Endodermal cell (in vitro differentiated cells): ENCODE measurements around the gene GAS2L3. TPM values are rescaled to one million over a fixed set of nuclear protein-coding genes. Genes with fewer than 3 reads are reported as not detected.

ENCODE experiments used
- DNase-seq: peaks from one replicate; pipeline ENCODE4 v3.0.0-alpha.2; 2017
- H3K27ac ChIP-seq: 2 replicates; pipeline ENCODE4 v1.5.1; 2013; ENCODE audit warnings: mild to moderate bottlenecking, low read depth, low read length, moderate library complexity
- H3K27me3 ChIP-seq: 2 replicates; pipeline ENCODE4 v1.6.1; 2013; ENCODE audit warnings: mild to moderate bottlenecking, low read length, moderate library complexity; ENCODE audit not compliant: insufficient read depth, control insufficient read depth, poor library complexity, severe bottlenecking
- H3K36me3 ChIP-seq: 2 replicates; pipeline ENCODE4 v1.7.0; 2013; ENCODE audit warnings: mild to moderate bottlenecking, low read length, moderate library complexity; ENCODE audit not compliant: control insufficient read depth, insufficient read depth
- H3K4me1 ChIP-seq: one replicate; pipeline ENCODE4 v1.7.0; 2013; ENCODE audit warnings: low read length; ENCODE audit not compliant: control insufficient read depth, insufficient read depth
- H3K4me3 ChIP-seq: 2 replicates; pipeline ENCODE4 v1.5.1; 2013; ENCODE audit warnings: mild to moderate bottlenecking, low read length, moderate library complexity
- H3K9ac ChIP-seq: 2 replicates; pipeline ENCODE4 v1.6.1; 2013; ENCODE audit warnings: mild to moderate bottlenecking, low read length, moderate library complexity; ENCODE audit not compliant: poor library complexity, severe bottlenecking; ENCODE audit errors: extremely low read depth
- H3K9me3 ChIP-seq: 2 replicates; pipeline ENCODE4 v1.6.1; 2013; ENCODE audit warnings: mild to moderate bottlenecking, low read length, moderate library complexity; ENCODE audit not compliant: control insufficient read depth
- H3K27ac Mint-ChIP-seq: 2 replicates; pipeline ENCODE4 v1.8.0; 2020; ENCODE audit warnings: mixed read lengths
- H3K27me3 Mint-ChIP-seq: 2 replicates; pipeline ENCODE4 v1.8.0; 2021; ENCODE audit warnings: mild to moderate bottlenecking, mixed read lengths; ENCODE audit not compliant: insufficient read depth
- H3K36me3 Mint-ChIP-seq: 2 replicates; pipeline ENCODE4 v1.8.0; 2020; ENCODE audit warnings: low read depth, mixed read lengths
- H3K4me1 Mint-ChIP-seq: 2 replicates; pipeline ENCODE4 v1.8.0; 2020; ENCODE audit warnings: mixed read lengths
- H3K4me3 Mint-ChIP-seq: 2 replicates; pipeline ENCODE4 v1.8.0; 2020; ENCODE audit warnings: mild to moderate bottlenecking, moderate library complexity, mixed read lengths
- H3K9me3 Mint-ChIP-seq: 2 replicates; pipeline ENCODE4 v1.8.0; 2020; ENCODE audit warnings: mild to moderate bottlenecking, mixed read lengths
- CTCF ChIP-seq: fragments of 200-600 bp; sonication (generic); conservative IDR thresholded peaks from 2 replicates; pipeline ENCODE4 v1.5.0; 2021; ENCODE audit warnings: antibody characterized with exemption, mild to moderate bottlenecking
- WGBS, 2 experiments: methylation state at CpG; one replicate each; pipeline versions ENCODE4 v1.1.5 to v1.1.7; 2013; ENCODE audit warnings: missing lambda C conversion rate in 2 of 2, mixed read lengths in 1 of 2; ENCODE audit not compliant: insufficient coverage in 1 of 2, insufficient read length in 1 of 2; 5-methylcytosine and 5-hydroxymethylcytosine counted together
- total RNA-seq, 2 donors: library from RNA; stranded (reverse); fragmentation: NEBNext Ultra II Directional in 1 of 2; extraction: Animal tissue kit (Norgen Biotek cat#: 25700) in 1 of 2; gene quantifications; 2 replicates in 1 of 2; 3 replicates in 1 of 2; pipeline ENCODE4 v1.2.1, GENCODE V29; 2021

Gene GAS2L3
- total RNA-seq, 2 donors from 2014 or later = 13.5 to 26.8 TPM

- Mint-ChIP-seq H3K36me3 (no peaks in the 10 kb centered on the region), H3K4me1 (no peaks in the 10 kb centered on the region), H3K27me3 (no peaks in the 10 kb centered on the region), H3K9me3 (no peaks in the 10 kb centered on the region), H3K4me3 (no peak overlapping the region), H3K27ac (no peak overlapping the region)
- H3K9ac ChIP-seq = no peak overlapping the region
- DNase-seq = peak; percentile 95
- no peak overlapping the region for H3K4me3 ChIP-seq
- peak; percentile 84 for TF ChIP-seq CTCF
- no peaks in the 10 kb centered on the region for H3K36me3 ChIP-seq
- H3K4me1 ChIP-seq = no peaks in the 10 kb centered on the region
- 20 to 71% methylated on average over 1 to 2 of the region's 2 CpGs for WGBS, 2 experiments
- H3K9me3 ChIP-seq = no peaks in the 10 kb centered on the region
- no peak overlapping the region for H3K27ac ChIP-seq
- H3K27me3 ChIP-seq = no peaks in the 10 kb centered on the region
Measured at GRCh38 chr12:100672075-100672592, 98.7 kb downstream of the GAS2L3 start.

- Histone ChIP-seq H3K4me3 (no peak overlapping the region), H3K27me3 (no peaks in the 10 kb centered on the region), H3K9me3 (no peaks in the 10 kb centered on the region), H3K36me3 (no peaks in the 10 kb centered on the region), H3K9ac (no peak overlapping the region), H3K4me1 (no peaks in the 10 kb centered on the region), H3K27ac (no peak overlapping the region)
- Mint-ChIP-seq H3K4me1 (no peaks in the 10 kb centered on the region), H3K4me3 (no peak overlapping the region), H3K27me3 (no peaks in the 10 kb centered on the region), H3K36me3 (no peaks in the 10 kb centered on the region), H3K27ac (no peak overlapping the region), H3K9me3 (no peaks in the 10 kb centered on the region)
- no peak for TF ChIP-seq CTCF
- DNase-seq = no peak
- WGBS, 2 experiments = 88% methylated on average over 7 of the region's 7 CpGs; no CpG with 5 or more reads in 1 of the 2 experiments
Measured at GRCh38 chr12:100674036-100674888, 100.8 kb downstream of the GAS2L3 start.

Other genes starting within 250 kb of the GAS2L3 start
- gene SLC17A8, start 216.6 kb upstream of the GAS2L3 start, total RNA-seq = under 1 TPM in 1 of 2 donors, not detected in 1; 0.40 TPM
- not detected for gene NR1H4, start 99.8 kb upstream of the GAS2L3 start, total RNA-seq
- 1 to 10 TPM; 3.4 to 4.0 TPM for gene ANO4, start 221.1 kb downstream of the GAS2L3 start, total RNA-seq